NCI-H1436 (cell line): Measurements from ENCODE around the gene BST2.

Experiments used
- DNase-seq: peaks from one replicate; lab custom pipeline; 2025; lab: John Stamatoyannopoulos, UW

Gene BST2

DNA sequence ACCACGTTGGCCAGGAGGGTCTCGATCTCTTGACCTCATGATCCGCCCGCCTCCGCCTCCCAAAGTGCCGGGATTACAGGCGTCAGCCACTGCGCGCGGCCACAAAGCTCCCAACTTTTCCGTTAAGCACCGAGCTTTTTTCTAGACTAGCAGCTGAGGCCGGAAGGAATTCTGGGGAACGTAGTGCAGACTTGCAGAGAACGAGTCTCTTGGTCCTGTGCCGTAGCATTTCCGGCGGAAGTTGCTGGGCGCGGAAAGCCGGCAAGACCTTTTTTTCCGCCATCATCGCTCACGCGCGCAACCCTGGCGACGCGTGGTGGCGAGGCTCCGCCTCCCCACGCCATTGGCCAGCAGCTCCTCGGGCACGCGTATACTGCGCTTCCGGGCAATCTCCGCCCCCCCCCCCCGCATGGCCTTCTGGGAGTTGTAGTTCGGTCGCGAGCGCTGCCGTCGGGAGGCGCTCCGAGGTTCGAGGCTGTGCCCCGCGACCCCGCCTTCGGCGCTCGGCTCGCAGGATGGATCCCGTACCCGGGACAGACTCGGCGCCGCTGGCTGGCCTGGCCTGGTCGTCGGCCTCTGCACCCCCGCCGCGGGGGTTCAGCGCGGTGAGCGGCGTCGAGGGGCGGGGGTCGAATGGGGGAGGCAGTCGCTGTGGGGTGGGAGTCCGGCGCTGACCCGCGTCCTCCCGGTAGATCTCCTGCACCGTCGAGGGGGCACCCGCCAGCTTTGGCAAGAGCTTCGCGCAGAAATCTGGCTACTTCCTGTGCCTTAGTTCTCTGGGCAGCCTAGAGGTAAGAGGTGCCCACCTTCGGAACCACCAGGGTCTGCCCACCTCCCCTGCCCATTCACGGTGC lies 14.4 kb upstream of the BST2 start, which contains the start of gene MVB12A:
Gene MVB12A, plus strand, starts transcription at position 427 of the 854 bp plus-strand sequence. Its CDS starts 89 bp downstream, at position 516.
- peak; percentile 97 for DNase-seq

DNA sequence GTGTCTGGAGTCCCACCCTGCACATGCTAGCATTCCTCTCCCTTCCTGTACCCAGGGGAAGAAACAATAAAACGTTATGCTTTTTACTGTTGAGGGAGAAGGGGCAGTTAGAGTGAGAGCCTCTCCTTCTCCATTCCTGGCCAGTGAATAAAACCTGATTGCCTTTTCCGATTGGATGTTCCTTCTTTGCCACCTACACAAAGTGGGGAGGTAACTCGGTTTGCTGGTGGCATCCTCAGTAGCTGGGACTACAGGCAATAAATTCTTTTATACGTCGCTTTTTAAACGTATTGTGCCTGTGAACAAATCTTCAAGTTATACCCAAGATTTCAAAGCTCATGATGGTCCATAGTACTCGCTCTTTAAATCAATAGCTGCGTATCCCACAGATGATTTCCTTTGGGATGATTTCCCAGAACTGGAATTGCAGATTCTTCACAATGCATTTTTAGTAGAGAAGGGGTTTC lies 13.8 kb upstream of the BST2 start:
- DNase-seq: no peak

DNA sequence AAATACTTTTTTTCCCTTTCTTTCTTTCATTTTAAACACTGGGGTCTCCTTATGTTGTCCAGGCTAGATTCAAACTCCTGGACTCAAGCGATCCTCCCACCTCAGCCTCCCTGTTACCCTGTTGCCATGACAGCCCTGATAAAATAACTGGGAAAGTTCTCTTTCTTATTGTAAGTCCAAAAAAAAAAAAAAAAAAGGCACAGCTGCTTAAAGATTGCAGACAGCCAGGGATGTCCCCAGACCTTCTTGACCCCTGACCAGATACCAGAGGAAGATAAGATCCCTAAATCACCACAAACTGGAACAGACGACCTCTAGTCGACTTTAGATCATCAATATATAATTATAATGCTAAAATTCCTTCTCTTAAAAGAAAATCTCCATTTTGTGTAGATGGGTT lies 13.3 kb upstream of the BST2 start:
- DNase-seq: no peak

DNA sequence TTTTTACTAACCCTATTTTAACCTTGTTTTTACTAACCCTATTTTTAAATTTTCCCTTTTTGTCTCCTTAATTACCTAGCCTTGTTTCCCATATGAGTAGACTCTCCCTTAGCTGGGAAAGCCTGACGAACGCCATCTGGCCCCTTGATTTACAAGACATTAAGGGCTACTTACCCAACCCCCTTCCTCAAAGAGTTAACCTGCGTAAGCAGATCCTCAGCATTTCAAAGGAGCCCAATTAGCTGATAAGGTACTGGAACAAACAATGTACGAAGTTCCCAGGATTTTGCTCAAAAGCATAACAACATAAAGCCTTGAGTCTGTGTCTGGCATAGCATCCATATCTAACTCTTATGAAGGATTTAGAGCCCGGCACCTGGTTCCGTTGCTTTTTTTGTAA lies 9.7 kb upstream of the BST2 start:
- no peak for DNase-seq

DNA sequence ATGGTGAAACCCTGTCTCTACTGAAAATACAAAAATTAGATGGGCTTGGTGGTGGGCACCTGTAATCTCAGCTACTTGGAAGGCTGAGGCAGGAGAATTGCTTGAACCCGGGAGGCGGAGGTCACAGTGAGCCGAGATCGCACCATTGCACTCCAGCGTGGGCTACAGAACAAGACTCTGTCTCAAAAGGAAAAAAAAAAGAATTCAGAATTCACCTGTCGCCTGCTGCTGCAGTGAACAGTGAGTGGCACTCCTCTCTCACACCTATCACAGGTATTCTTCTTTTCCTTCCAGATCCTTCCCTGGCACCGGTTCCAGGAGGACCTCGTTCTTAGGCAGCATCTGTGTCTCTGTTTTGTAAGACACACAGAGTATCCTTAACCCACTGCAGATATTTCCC lies 8.7 kb upstream of the BST2 start:
- no peak for DNase-seq

DNA sequence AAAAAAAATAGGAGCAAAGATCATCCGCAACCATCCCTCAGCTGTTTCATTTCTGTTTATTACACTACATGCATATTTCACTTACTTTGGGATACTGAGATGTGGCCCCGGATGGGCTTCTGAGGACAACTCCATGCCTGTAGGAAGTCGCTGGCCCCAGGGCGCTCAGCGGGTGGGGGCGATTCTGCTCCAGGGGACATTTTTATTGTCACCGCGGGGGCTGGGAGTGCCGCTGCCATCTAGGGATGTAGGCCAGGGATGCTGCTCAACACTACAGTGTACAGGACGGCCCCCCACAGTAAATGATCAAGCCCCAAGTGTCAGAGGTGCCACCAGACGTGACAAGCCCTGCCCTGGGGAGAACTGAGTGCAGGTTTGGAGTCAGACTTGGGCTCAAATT lies 6.4 kb upstream of the BST2 start:
- no peak for DNase-seq

DNA sequence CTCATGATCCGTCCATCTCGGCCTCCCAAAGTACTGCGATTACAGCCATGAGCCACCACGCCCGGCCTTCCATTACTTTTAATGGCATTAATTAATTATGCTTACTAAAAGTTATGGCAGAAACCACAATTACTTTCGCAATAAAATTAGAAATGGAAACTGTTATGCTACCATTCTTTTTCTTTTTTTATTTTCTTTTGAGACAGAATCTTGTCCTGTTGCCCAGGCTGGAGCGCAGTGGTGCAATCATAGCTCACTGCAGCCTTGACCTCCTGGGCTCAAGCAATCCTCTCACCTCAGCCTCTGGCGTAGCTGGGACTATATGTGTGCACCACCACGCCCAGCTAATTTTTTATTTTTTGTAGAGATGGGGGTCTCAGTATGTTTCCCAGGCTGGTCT lies 4.6 kb upstream of the BST2 start:
- DNase-seq: no peak

DNA sequence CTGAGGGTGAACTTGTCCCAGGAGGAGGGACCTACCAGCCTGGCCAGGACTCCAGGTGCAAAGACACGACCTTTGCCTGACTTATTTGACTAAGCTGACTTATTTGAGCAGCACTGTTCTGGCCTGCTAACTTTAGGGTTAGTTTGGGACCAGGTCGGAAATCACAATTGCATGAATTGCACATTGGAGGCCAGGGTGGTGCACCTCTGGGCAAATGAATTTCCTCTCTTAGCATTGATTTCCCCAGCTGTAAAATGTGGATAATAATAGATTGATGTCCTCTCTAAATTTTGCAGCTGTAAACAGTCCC lies 1.4 kb upstream of the BST2 start:
- DNase-seq: no peak

DNA sequence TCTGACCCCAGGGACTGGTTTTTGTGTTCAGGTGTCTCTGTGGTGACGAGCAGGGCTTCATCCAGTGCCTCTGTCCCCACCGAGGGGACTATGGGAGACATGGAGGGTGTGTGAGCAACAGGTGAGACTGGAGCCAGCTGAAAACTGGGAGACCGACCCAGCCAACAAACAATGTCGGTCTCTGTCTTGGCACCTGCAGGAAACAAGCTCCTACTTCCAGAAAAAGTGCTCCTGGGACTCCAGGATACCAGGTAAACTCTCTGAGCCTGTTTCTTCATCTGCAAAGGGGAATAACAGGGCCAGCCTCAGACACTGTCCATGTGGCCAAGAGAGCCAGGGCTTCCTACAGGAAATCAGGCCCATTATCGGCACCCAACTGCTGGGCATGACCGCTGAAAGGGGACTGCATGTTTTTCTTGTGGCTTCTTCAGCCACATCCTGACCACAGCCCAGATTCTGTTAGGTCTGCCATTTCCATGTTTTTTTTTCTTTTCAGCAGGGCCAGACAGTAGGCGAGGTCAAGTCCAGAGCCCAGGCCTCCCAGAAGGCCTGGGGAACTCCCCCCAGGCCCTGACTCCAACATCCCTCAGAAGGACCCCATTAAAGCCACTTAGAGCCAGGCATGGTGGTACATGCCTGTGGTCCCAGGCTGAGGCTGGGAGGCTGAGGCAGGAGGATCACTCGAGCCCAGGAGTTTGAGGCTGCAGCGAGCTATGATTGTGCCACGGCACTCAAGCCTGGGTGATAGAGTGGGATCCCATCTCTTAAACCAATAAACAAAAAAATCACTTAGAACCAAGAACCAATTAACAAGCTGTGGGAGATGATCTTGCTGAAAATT lies 836 bp upstream of the BST2 start:
- no peak for DNase-seq

DNA sequence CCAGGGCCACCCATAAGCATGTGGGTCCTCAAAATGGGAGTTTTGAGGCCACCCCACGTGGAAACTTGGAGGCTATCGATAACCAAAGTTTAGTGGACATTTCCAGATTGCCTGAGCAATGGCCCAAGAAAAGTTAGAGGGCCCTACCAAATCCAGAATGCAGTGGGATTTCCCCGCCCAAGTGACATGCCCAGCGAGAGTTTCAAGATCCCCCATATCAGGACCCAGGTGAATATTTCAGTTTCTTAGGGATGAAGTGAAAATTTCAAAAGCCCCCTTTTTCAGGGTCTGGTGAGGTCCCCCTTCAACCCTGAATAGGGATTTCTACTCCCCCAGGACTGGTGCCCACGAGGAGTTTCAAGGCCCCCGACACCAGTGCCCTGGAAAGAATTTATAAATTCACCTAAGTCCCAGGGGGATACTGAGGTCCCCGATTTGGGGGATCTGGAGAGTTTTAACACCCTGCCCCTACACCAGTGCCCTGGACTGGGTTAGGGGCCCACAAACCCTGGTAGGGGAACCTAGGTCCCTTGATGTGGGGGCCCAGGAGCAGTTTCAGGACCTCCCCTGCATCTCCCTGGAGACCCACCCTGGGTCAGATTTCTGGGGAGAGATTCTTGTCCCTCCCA lies 695 bp downstream of the BST2 start:
- no peak for DNase-seq

DNA sequence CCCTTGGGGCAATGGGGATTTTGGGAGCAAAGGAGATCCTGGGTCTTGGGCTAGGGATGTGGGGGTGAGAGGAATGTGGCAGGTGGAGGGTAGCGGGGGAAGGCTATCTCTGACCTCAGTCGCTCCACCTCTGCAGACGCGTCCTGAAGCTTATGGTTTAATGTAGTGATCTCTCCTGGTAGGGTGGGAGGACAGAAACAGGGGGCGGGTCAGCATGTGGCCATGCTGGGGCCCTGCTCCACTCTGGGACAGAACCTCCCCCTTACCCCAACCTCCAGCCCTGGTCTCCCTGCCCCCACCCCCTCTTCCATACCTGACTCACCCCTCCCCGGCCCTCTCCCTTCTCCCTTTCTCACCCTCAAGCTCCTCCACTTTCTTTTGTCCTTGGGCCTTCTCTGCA lies 1.4 kb downstream of the BST2 start:
- no peak for DNase-seq

DNA sequence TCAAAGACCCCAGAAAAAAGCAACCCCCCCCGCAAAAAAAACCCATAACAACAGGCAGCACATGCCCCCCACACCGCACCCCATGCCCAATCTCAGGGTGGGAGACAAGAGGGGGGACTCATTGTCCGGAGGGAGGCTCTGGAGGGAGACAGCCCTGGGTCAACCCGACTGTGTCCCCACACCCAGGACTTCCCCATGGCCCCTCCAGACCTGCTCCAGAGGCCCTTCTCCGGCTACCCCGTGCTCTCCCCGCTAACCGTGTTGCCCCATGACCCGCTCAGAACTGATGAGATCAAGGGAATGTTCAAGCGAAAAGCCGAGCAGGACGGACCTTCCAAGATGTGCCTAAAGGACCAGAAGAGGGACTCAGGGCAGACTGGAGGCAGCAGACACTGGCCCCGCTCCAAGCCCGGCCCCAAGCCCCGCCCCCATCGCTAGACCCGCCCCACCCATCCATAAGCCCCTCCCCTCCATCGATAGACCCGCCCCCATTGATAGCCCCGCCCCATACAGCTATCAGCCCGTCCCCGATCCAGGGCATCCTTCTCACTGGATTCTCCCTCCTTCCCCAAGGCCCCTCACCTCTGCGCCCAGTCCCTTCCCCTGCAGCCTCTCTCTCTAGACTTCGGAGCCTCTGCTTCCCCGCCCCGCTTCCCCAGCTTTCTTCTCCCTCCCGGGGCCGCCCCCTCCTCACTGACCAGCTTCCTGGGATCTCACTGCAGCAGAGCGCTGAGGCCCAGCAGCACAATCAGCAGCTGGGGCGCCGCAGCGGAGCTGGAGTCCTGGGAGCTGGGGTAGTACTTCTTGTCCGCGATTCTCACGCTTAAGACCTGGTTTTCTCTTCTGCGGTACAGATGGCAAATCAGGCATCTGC lies 2.2 kb downstream of the BST2 start:
- DNase-seq: no peak

DNA sequence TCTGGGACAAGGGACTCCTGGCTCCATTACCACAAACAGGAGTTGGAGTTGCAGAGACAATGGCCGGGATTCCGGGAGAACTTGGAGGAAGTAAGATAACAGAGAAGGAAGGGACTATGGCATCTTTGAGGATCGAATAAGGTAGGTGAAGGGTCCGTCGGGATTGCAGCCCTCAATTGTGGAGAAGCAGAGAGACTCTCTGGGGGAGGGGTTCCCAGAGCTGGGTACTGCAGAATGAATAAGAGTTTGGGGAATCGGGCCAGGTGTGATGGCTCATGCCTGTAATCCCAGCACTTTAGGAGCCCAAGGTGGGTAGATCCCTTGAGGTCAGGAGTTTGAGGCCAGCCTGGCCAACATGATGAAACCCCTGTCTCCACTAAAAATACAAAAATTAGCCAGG lies 3.8 kb downstream of the BST2 start:
- no peak for DNase-seq

DNA sequence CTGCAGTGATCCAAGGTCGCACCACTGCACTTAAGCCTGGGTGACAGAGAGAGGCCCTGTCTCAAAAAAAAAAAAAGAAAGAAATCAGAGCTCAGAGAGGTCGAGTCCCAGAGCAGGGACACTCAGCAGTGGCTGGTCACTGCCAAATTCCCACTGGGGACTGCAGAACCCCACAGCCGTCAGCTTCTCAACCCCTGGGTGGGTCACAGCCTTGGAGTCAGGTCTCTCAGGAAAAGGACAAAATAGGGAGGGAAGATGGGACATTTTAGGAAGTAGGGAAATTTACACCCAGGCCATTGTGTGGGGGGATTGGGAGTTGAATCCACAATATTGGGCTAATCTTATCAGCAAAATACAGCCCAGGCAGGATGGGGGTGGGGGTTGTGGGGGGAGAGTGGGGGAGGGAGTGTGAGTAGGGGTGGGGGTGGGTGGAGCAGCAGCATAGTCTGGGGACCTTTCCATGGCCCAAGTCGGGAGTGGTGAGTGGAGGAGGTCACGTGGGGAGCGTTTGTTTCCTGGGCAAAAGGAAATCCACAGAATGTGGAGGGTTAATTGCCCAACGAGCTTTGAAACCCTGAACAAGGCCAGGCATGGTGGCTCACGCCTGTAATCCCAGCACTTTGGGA lies 6.4 kb downstream of the BST2 start:
- no peak for DNase-seq

DNA sequence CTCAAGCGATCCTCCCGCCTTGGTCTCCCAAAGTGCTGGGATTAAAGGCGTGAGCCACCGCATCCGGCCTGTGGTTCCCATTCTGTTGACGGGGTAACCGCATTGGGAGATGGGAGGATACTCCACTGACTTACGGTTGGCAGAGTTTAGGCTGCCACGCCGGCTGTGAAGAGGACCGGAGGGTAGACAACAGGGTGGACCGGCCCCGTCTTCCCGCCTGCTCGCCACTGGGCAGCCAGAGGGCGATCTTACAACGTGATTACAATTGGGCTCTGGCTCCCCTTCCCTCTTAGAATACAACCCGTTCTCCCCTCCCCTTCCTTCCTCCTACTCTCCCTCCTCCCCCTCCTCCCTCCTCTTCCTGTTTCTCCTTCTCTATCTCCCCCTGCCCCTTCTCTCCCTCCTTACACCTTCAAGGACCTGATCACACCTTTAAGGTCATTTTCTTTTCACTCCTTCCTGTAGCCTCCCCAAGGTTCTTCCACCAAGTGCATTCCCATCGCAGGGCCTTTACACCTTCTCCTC lies 10.5 kb downstream of the BST2 start:
- DNase-seq: no peak

DNA sequence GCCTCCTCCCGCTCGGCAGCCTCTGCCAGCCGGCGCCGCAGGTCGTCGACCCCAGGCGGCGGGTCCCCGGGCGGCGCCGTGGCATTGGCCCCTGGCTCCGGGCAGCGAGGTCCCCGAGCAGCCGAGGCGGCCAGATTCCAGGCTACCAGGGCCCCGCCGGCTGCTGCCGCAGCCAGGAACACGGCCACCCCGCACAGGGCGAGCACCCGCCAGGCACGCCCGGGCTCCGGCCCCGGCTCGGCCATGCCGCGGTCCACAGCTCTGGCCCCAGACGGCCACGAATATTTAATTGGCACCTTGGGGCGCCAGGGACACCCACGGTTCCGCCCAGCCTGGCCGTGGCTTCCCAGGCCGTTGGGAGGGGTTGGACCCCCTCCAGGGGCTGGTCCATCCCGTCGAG lies 11.5 kb downstream of the BST2 start, which contains the start of gene CCDC194:
Gene CCDC194, minus strand, starts transcription at position 283 of the 400 bp plus-strand sequence. Its CDS starts 38 bp downstream, at position 245.
- DNase-seq: no peak

DNA sequence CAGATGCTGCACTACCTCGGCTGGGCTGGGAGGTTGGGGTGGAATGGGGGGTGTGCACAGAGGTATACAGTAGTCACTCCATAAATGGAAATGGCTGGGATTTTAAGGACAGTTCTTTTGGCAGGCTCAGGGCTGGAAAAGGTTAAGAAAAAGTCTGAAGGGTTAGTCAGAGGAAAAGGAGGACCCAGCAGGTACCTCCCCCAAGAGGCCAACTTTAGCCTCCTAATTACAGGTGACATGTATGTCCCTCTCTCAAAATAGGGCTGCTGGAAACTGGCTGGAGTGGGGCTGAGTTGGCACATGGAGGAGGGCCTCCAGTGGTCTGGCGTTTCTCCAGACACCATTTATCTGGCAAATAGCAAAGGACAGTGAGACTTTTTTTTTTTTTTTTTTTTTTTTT lies 12.4 kb downstream of the BST2 start:
- DNase-seq: no peak

DNA sequence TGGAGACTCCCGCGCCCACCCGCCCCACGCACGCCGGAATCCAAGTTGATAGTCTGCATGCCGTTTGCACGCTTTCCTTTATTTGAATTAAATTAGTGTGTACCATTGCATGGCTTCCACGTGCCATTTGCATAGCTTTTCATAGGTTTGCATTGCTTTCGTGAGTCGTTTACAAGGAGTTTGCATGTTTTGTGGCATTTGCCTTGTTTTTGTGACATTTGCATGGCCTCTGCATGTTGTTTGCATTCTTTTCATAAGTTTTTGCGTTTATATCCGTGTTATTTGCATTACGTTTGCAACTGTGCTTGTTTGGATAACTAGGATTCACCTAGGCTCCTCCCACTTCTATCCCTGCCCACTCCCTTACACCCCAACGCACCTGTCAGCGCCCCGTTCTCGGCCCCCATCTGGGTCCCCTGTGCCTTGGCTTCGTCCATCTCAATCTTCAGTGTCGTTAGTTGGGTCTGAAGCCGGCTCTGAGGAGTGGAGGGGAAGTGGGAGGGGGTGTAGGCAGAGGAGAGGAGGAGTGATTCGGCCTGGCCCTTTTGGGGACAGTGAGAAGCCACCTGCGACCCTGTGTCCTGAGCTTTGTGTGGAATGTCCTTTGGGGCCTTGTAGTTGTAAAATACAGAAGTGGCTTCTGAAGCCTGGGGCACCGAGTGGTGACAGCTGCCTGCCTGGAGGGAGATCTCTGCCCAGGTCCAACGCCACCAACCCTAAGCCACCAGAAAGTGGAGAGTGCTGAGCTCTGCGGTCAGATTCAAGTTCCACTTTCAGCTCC lies 13.9 kb downstream of the BST2 start:
- no peak for DNase-seq

DNA sequence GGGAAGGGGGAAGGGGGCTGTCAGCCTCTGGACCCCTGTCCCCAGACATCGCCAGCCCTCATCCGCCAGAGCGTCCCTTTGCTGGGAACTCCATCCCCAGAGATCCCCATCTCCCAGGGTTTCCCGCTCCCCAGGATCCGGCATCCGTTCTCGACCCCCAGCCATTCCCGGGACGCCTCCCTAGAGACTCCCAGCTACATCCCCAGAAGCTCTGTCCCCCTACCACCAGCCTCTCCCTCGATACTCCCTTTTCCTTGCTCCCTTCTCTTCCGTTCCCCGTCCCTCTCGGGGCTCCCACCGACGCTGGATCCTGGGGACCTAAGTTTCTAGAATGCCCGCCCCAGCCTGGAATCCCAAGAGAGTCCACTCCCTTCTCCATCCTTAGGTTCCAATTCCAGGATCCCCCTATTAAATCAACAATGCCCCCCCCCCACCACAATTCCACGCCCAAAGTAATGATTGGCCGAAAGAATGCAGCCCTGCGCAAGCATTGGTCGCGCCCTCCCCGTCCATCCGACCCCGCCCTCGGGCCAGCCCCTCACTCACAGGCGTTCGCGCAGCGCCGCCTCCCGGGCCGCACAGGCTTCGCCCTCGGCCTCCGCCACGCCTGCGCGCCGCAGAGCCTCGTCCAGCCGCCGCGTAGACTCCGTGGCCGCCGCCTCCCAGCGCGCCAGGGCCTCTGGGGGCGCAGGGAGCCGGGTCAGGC lies 14.6 kb downstream of the BST2 start:
- DNase-seq: peak; percentile 87
